Stomach (tissue), 9 donors: ENCODE data around the gene GALNT17. TPM values are rescaled to one million over a fixed set of nuclear protein-coding genes. Genes with fewer than 3 reads are reported as not detected.

Experiments used
- DNase-seq, 2 donors: peaks; one replicate each; pipeline versions ENCODE4 v3.0.0 to v3.0.0-alpha.2; 2013 to 2019
- H3K27ac ChIP-seq, 5 donors: fragments of 200-600 bp in 4 of 5; sonication (generic) in 4 of 5; one replicate each; pipeline ENCODE4 v1.5.1; 2013 to 2019; ENCODE audit warnings: mild to moderate bottlenecking in 1 of 5, moderate library complexity in 1 of 5
- H3K27me3 ChIP-seq, 3 donors: fragments of 200-600 bp; sonication (generic); one replicate each; pipeline ENCODE4 v1.5.1; 2017 to 2019; ENCODE audit warnings: mixed run types in 1 of 3
- H3K36me3 ChIP-seq, 4 donors: fragments of 200-600 bp; sonication (generic); 1 replicate in 3 of 4; 2 replicates in 1 of 4; pipeline ENCODE4 v1.5.1; 2016 to 2019
- H3K4me1 ChIP-seq, 4 donors: fragments of 200-600 bp; sonication (generic); one replicate each; pipeline ENCODE4 v1.5.1; 2016 to 2019
- H3K4me3 ChIP-seq, 4 donors: fragments of 200-600 bp; sonication (generic) in 3 of 4; one replicate each; pipeline ENCODE4 v1.5.1; 2016 to 2019; ENCODE audit warnings: mild to moderate bottlenecking in 1 of 4
- H3K9me3 ChIP-seq, 4 donors: fragments of 200-600 bp; sonication (generic); one replicate each; pipeline ENCODE4 v1.5.1; 2016 to 2019
- EP300 ChIP-seq: sonication (generic); formaldehyde crosslinking; IDR thresholded peaks from one replicate; pipeline ENCODE4 v1.6.1; 2017; ENCODE audit warnings: antibody characterized with exemption
- POLR2A ChIP-seq, 4 donors: fragments of 450-650 bp; IDR thresholded peaks; one replicate each; pipeline ENCODE4 v1.6.1; 2016; ENCODE audit warnings: antibody characterized with exemption in 4 of 4, control low read depth in 2 of 4, mild to moderate bottlenecking in 1 of 4, moderate library complexity in 1 of 4
- POLR2AphosphoS5 ChIP-seq, 3 donors: sonication (generic); formaldehyde crosslinking; IDR thresholded peaks; one replicate each; pipeline ENCODE4 v1.6.1; 2016; ENCODE audit warnings: antibody characterized with exemption in 3 of 3
- WGBS, 5 donors: extraction: QIAGEN DNeasy Blood & Tissue Kit in 3 of 5; methylation state at CpG; one replicate each; pipeline versions ENCODE4 v1.1.5 to v1.1.7; 2013 to 2018; 5-methylcytosine and 5-hydroxymethylcytosine counted together
- intact Hi-C: fragments of 100-400 bp; cut with DNase I; formaldehyde crosslinking; loops from one replicate; pipeline ENCODE4 v1.15.1; 2023; ENCODE audit warnings: low total_unique reads
- polyA plus RNA-seq, 3 donors: library from polyadenylated mRNA; stranded (reverse); fragments of 200-250 nt; gene quantifications; one replicate each; pipeline ENCODE4 v1.2.3, GENCODE V29; 2013
- total RNA-seq, 5 donors: library from RNA; depleted of rRNA; stranded (reverse); fragments of >200 nt; gene quantifications; one replicate each; pipeline versions ENCODE4 v1.1.0 to v1.2.3, GENCODE V29; 2014 to 2016
- TF ChIP-seq, protein P1 (sequence below), 7 experiments: fragments of 450-650 bp in 4 of 7; fragments of 200-600 bp in 3 of 7; sonication (generic) in 3 of 7; IDR thresholded peaks; one replicate each; pipeline ENCODE4 v1.5.1; 2016 to 2019; ENCODE audit warnings: antibody characterized with exemption in 7 of 7, control low read depth in 2 of 7, mild to moderate bottlenecking in 1 of 7
- donor health status: healthy with polysubstance abuse.
- donor health status: Bipolar disorder and iron deficiency.
- donor health status: healthy.

GALNT17 gene
- total and polyA plus RNA-seq, 8 donors, result 0.76 to 12.5 (median 1.6) TPM; not detected in 1

- no peaks in the 10 kb centered on the region for H3K4me1 ChIP-seq
- intact Hi-C loops, result no loop called here
- no peaks in the 10 kb centered on the region for H3K9me3 ChIP-seq
- TF ChIP-seq EP300 (no peak), POLR2A (IDR thresholded peaks at IDR 0.05) (no peak)
- TF ChIP-seq, protein P1, sequence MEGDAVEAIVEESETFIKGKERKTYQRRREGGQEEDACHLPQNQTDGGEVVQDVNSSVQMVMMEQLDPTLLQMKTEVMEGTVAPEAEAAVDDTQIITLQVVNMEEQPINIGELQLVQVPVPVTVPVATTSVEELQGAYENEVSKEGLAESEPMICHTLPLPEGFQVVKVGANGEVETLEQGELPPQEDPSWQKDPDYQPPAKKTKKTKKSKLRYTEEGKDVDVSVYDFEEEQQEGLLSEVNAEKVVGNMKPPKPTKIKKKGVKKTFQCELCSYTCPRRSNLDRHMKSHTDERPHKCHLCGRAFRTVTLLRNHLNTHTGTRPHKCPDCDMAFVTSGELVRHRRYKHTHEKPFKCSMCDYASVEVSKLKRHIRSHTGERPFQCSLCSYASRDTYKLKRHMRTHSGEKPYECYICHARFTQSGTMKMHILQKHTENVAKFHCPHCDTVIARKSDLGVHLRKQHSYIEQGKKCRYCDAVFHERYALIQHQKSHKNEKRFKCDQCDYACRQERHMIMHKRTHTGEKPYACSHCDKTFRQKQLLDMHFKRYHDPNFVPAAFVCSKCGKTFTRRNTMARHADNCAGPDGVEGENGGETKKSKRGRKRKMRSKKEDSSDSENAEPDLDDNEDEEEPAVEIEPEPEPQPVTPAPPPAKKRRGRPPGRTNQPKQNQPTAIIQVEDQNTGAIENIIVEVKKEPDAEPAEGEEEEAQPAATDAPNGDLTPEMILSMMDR (IDR thresholded peaks at IDR 0.05), result no peak
- no peak overlapping the region for H3K27ac ChIP-seq
- H3K36me3 ChIP-seq, result no peaks in the 10 kb centered on the region
- H3K4me3 ChIP-seq, result no peak overlapping the region
- DNase-seq, result no peak
- H3K27me3 ChIP-seq, result no peaks in the 10 kb centered on the region
These were observed 323.0 kb downstream of the GALNT17 start for GRCh38 chr7:71454981-71455380.

- no peaks in the 10 kb centered on the region for H3K36me3 ChIP-seq
- H3K27ac ChIP-seq, result no peak overlapping the region
- H3K4me3 ChIP-seq, result no peak overlapping the region
- no peaks in the 10 kb centered on the region for H3K4me1 ChIP-seq
- intact Hi-C loops, result no loop called here
- DNase-seq, result no peak
- no peaks in the 10 kb centered on the region for H3K27me3 ChIP-seq
- 54 to 63% (median 58%) methylated on average over 4 of the region's 4 CpGs for WGBS, 5 donors
- TF ChIP-seq POLR2A (IDR thresholded peaks at IDR 0.05), result no peak
- TF ChIP-seq, protein P1 (IDR thresholded peaks at IDR 0.05), result no peak
- TF ChIP-seq EP300, result no peak
- TF ChIP-seq POLR2AphosphoS5 (IDR thresholded peaks at IDR 0.05), result no peak
- peaks cover 0 to 5% (median 1%) of the 10 kb centered on the region in 4 donors for H3K9me3 ChIP-seq
These were observed 325.1 kb downstream of the GALNT17 start for GRCh38 chr7:71457021-71457420.

GRCh38 chr7:71457846-71458590 is 326.1 kb downstream of the GALNT17 start:
- intact Hi-C loops, result no loop called here
- no peaks in the 10 kb centered on the region for H3K36me3 ChIP-seq
- TF ChIP-seq POLR2AphosphoS5 (IDR thresholded peaks at IDR 0.05) (no peak), EP300 (no peak), POLR2A (IDR thresholded peaks at IDR 0.05) (no peak)
- TF ChIP-seq, protein P1 (IDR thresholded peaks at IDR 0.05), result no peak

GRCh38 chr7:71459132-71459531 is 327.2 kb downstream of the GALNT17 start:
- no peak overlapping the region for H3K27ac ChIP-seq
- DNase-seq, result no peak
- no peak overlapping the region for H3K4me3 ChIP-seq
- no peak for TF ChIP-seq POLR2A (IDR thresholded peaks at IDR 0.05)
- TF ChIP-seq, protein P1 (IDR thresholded peaks at IDR 0.05), result no peak
- TF ChIP-seq EP300, result no peak
- no peak for TF ChIP-seq POLR2AphosphoS5 (IDR thresholded peaks at IDR 0.05)
- H3K4me1 ChIP-seq, result no peaks in the 10 kb centered on the region
- peaks cover 0 to 9% (median 1%) of the 10 kb centered on the region in 4 donors for H3K9me3 ChIP-seq
- no peaks in the 10 kb centered on the region for H3K36me3 ChIP-seq
- intact Hi-C loops, result no loop called here
- no peaks in the 10 kb centered on the region for H3K27me3 ChIP-seq

More at GRCh38 chr7:71457846-71458590, 326.1 kb downstream of the GALNT17 start:
- no peak overlapping the region for H3K4me3 ChIP-seq
- no peak overlapping the region for H3K27ac ChIP-seq
- H3K9me3 ChIP-seq, result peaks cover 0 to 9% (median 1%) of the 10 kb centered on the region in 4 donors
- WGBS, 5 donors, result 20 to 48% (median 31%) methylated on average over 9 of the region's 9 CpGs
- H3K4me1 ChIP-seq, result no peaks in the 10 kb centered on the region
- H3K27me3 ChIP-seq, result no peaks in the 10 kb centered on the region
- peak in 1 of 2 donors; percentile 7 for DNase-seq
